ENCODE data around the gene SIGLEC5.

SIGLEC5 gene

GRCh38 chr19:51607077-51607476, 23.1 kb downstream of the SIGLEC5 start:
- no peak overlapping the region for H3K4me3 ChIP-seq (replicated peaks; ENCODE audit: low read depth, low read length)
- TF ChIP-seq CTCF (IDR thresholded peaks at IDR 0.05; ENCODE audit: insufficient read depth, low read length, poor library complexity, severe bottlenecking), result no peak

GRCh38 chr19:51602189-51602854, 27.9 kb downstream of the SIGLEC5 start:
- Histone ChIP-seq H3K36me3 (ENCODE audit: control insufficient read depth, insufficient read depth, low read length) (no peaks in the 10 kb centered on the region), H3K27me3 (replicated peaks; ENCODE audit: control insufficient read depth, insufficient read depth, low read length) (no peaks in the 10 kb centered on the region), H3K4me3 (replicated peaks; ENCODE audit: low read depth, low read length) (peak overlapping the region; percentile 36)
- DNase-seq (ENCODE audit: extremely low read depth, insufficient read length), result peak; percentile 35
- TF ChIP-seq CTCF (IDR thresholded peaks at IDR 0.05; ENCODE audit: insufficient read depth, low read length, poor library complexity, severe bottlenecking), result no peak

More at GRCh38 chr19:51607077-51607476, 23.1 kb downstream of the SIGLEC5 start:
- DNase-seq (ENCODE audit: extremely low read depth, insufficient read length), result peak; percentile 81
- Histone ChIP-seq H3K36me3 (ENCODE audit: control insufficient read depth, insufficient read depth, low read length) (no peaks in the 10 kb centered on the region), H3K27me3 (replicated peaks; ENCODE audit: control insufficient read depth, insufficient read depth, low read length) (no peaks in the 10 kb centered on the region)

GRCh38 chr19:51600940-51601580, 29.1 kb downstream of the SIGLEC5 start:
- Histone ChIP-seq H3K27me3 (replicated peaks; ENCODE audit: control insufficient read depth, insufficient read depth, low read length) (no peaks in the 10 kb centered on the region), H3K4me3 (replicated peaks; ENCODE audit: low read depth, low read length) (peak overlapping the region; percentile 37), H3K36me3 (ENCODE audit: control insufficient read depth, insufficient read depth, low read length) (no peaks in the 10 kb centered on the region)
- TF ChIP-seq CTCF (IDR thresholded peaks at IDR 0.05; ENCODE audit: insufficient read depth, low read length, poor library complexity, severe bottlenecking), result peak; percentile 11
- peak; percentile 48 for DNase-seq (ENCODE audit: extremely low read depth, insufficient read length)

- no peak for DNase-seq (ENCODE audit: extremely low read depth, insufficient read length)
Observed at GRCh38 chr19:51599084-51599483, 31.1 kb downstream of the SIGLEC5 start.

GRCh38 chr19:51598159-51598915, 31.9 kb downstream of the SIGLEC5 start:
- H3K4me3 ChIP-seq (replicated peaks; ENCODE audit: low read depth, low read length), result no peak overlapping the region
- no peak for TF ChIP-seq CTCF (IDR thresholded peaks at IDR 0.05; ENCODE audit: insufficient read depth, low read length, poor library complexity, severe bottlenecking)
- no peaks in the 10 kb centered on the region for H3K36me3 ChIP-seq (ENCODE audit: control insufficient read depth, insufficient read depth, low read length)
- no peak for DNase-seq (ENCODE audit: extremely low read depth, insufficient read length)
- no peaks in the 10 kb centered on the region for H3K27me3 ChIP-seq (replicated peaks; ENCODE audit: control insufficient read depth, insufficient read depth, low read length)

More at GRCh38 chr19:51599084-51599483, 31.1 kb downstream of the SIGLEC5 start:
- no peaks in the 10 kb centered on the region for H3K36me3 ChIP-seq (ENCODE audit: control insufficient read depth, insufficient read depth, low read length)
- no peaks in the 10 kb centered on the region for H3K27me3 ChIP-seq (replicated peaks; ENCODE audit: control insufficient read depth, insufficient read depth, low read length)
- TF ChIP-seq CTCF (IDR thresholded peaks at IDR 0.05; ENCODE audit: insufficient read depth, low read length, poor library complexity, severe bottlenecking), result no peak
- no peak overlapping the region for H3K4me3 ChIP-seq (replicated peaks; ENCODE audit: low read depth, low read length)
